Measurements from ENCODE around the gene CTBP2. TPM values are rescaled to one million over a fixed set of nuclear protein-coding genes. Genes with fewer than 3 reads are reported as not detected.

CTBP2 gene
- total RNA-seq, 1 experiment from 2014 or later = 97.2 TPM

- Mint-ChIP-seq H3K27me3 (ENCODE audit: insufficient read depth, unreplicated experiment) (peaks cover 4% of the 10 kb centered on the region), H3K9me3 (ENCODE audit: unreplicated experiment) (no peaks in the 10 kb centered on the region), H3K27ac (ENCODE audit: unreplicated experiment) (no peak overlapping the region), H3K4me3 (ENCODE audit: unreplicated experiment) (no peak overlapping the region), H3K36me3 (ENCODE audit: insufficient read depth, unreplicated experiment) (no peaks in the 10 kb centered on the region), H3K4me1 (ENCODE audit: low read depth, unreplicated experiment) (no peaks in the 10 kb centered on the region)
- no peaks in the 10 kb centered on the region for H3K9me3 ChIP-seq
- H3K36me3 ChIP-seq (ENCODE audit: control insufficient read depth, insufficient read depth, low read length) = no peaks in the 10 kb centered on the region
- no peak overlapping the region for H3K4me3 ChIP-seq (ENCODE audit: low read depth, low read length)
- no peaks in the 10 kb centered on the region for H3K4me1 ChIP-seq
- ChIA-PET POLR2A (no interaction called here), CTCF (no interaction called here)
- intact Hi-C loops (cut with micrococcal nuclease; ENCODE audit: unreplicated experiment) = no loop called here
- no TSS peak for BruUV-seq (replicated peaks)
- no peaks in the 10 kb centered on the region for H3K27me3 ChIP-seq (replicated peaks; ENCODE audit: control insufficient read depth, insufficient read depth, low read length)
- no peak for TF ChIP-seq CTCF (IDR thresholded peaks at IDR 0.05; ENCODE audit: insufficient read depth in 1 of 2, low read depth in 1 of 2, low read length in 1 of 2, severe bottlenecking in 1 of 2, unreplicated experiment in 1 of 2)
- DNase-seq = no peak
These were observed 12.3 kb upstream of the CTBP2 start for GRCh38 chr10:125172694-125173093.

- H3K27me3 ChIP-seq (replicated peaks; ENCODE audit: control insufficient read depth, insufficient read depth, low read length) = no peaks in the 10 kb centered on the region
- H3K4me1 Mint-ChIP-seq (ENCODE audit: low read depth, unreplicated experiment) = no peaks in the 10 kb centered on the region
- H3K27ac Mint-ChIP-seq (ENCODE audit: unreplicated experiment) = no peak overlapping the region
- H3K9me3 Mint-ChIP-seq (ENCODE audit: unreplicated experiment) = no peaks in the 10 kb centered on the region
- H3K27me3 Mint-ChIP-seq (ENCODE audit: insufficient read depth, unreplicated experiment) = peaks cover 4% of the 10 kb centered on the region
- no peaks in the 10 kb centered on the region for H3K4me1 ChIP-seq
- intact Hi-C loops (cut with micrococcal nuclease; ENCODE audit: unreplicated experiment) = no loop called here
- H3K9me3 ChIP-seq = no peaks in the 10 kb centered on the region
- H3K4me3 Mint-ChIP-seq (ENCODE audit: unreplicated experiment) = no peak overlapping the region
- no peaks in the 10 kb centered on the region for H3K36me3 ChIP-seq (ENCODE audit: control insufficient read depth, insufficient read depth, low read length)
- TF ChIP-seq CTCF (IDR thresholded peaks at IDR 0.05; ENCODE audit: insufficient read depth in 1 of 2, low read depth in 1 of 2, low read length in 1 of 2, severe bottlenecking in 1 of 2, unreplicated experiment in 1 of 2) = no peak
- DNase-seq = no peak
- BruUV-seq (replicated peaks) = no TSS peak
- ChIA-PET CTCF (no interaction called here), POLR2A (no interaction called here)
- H3K36me3 Mint-ChIP-seq (ENCODE audit: insufficient read depth, unreplicated experiment) = no peaks in the 10 kb centered on the region
- no peak overlapping the region for H3K4me3 ChIP-seq (ENCODE audit: low read depth, low read length)
These were observed 11.3 kb upstream of the CTBP2 start for GRCh38 chr10:125171402-125172306.

- no peaks in the 10 kb centered on the region for H3K36me3 ChIP-seq (ENCODE audit: control insufficient read depth, insufficient read depth, low read length)
- H3K9me3 Mint-ChIP-seq (ENCODE audit: unreplicated experiment) = no peaks in the 10 kb centered on the region
- H3K4me1 ChIP-seq = no peaks in the 10 kb centered on the region
- no peaks in the 10 kb centered on the region for H3K36me3 Mint-ChIP-seq (ENCODE audit: insufficient read depth, unreplicated experiment)
- peaks cover 7% of the 10 kb centered on the region for H3K4me1 Mint-ChIP-seq (ENCODE audit: low read depth, unreplicated experiment)
- CTCF ChIA-PET = no interaction called here
- intact Hi-C loops (cut with micrococcal nuclease; ENCODE audit: unreplicated experiment) = loop anchor here (10.0 kb wide), 2 partner anchors 95 to 535 kb away; no protein-coding TSS in a partner anchor
- H3K9me3 ChIP-seq = no peaks in the 10 kb centered on the region
- no peak for DNase-seq
- POLR2A ChIA-PET = no interaction called here
- BruUV-seq (replicated peaks) = no TSS peak
- H3K27ac Mint-ChIP-seq (ENCODE audit: unreplicated experiment) = no peak overlapping the region
- H3K4me3 Mint-ChIP-seq (ENCODE audit: unreplicated experiment) = no peak overlapping the region
- no peaks in the 10 kb centered on the region for H3K27me3 ChIP-seq (replicated peaks; ENCODE audit: control insufficient read depth, insufficient read depth, low read length)
- no peak for TF ChIP-seq CTCF (IDR thresholded peaks at IDR 0.05; ENCODE audit: insufficient read depth in 1 of 2, low read depth in 1 of 2, low read length in 1 of 2, severe bottlenecking in 1 of 2, unreplicated experiment in 1 of 2)
- H3K4me3 ChIP-seq (ENCODE audit: low read depth, low read length) = no peak overlapping the region
- peaks cover 4% of the 10 kb centered on the region for H3K27me3 Mint-ChIP-seq (ENCODE audit: insufficient read depth, unreplicated experiment)
These were observed 9.6 kb upstream of the CTBP2 start for GRCh38 chr10:125169915-125170314.
